Thoracic aorta (tissue), 2 donors: ENCODE measurements around the gene ATG2A. TPM values are rescaled to one million over a fixed set of nuclear protein-coding genes. Genes with fewer than 3 reads are reported as not detected.

Experiments used
- ATAC-seq: fragments of 150-250 bp; one replicate; pipeline ENCODE4 v1.8.0; 2017; ENCODE audit warnings: low read depth; ENCODE audit not compliant: insufficient number of reproducible peaks, low FRiP score
- DNase-seq: peaks from one replicate; pipeline ENCODE4 v3.0.0-alpha.2; 2020; ENCODE audit warnings: low spot score
- H3K27ac ChIP-seq, 2 donors: fragments of 200-600 bp; sonication (generic); 1 replicate in 1 of 2; 2 replicates in 1 of 2; pipeline ENCODE4 v1.5.1; 2016; ENCODE audit warnings: mild to moderate bottlenecking in 2 of 2, moderate library complexity in 2 of 2
- H3K27me3 ChIP-seq: fragments of 200-600 bp; sonication (generic); replicated peaks from 2 replicates; pipeline ENCODE4 v1.6.0; 2016; ENCODE audit warnings: mild to moderate bottlenecking; ENCODE audit not compliant: insufficient read depth
- H3K36me3 ChIP-seq: fragments of 200-600 bp; sonication (generic); one replicate; pipeline ENCODE4 v1.5.1; 2016
- H3K4me1 ChIP-seq, 2 donors: fragments of 200-600 bp; sonication (generic); 1 replicate in 1 of 2; 2 replicates in 1 of 2; pipeline versions ENCODE4 v1.5.1 to v1.6.0; 2016; ENCODE audit warnings: low read depth in 2 of 2, mild to moderate bottlenecking in 1 of 2; ENCODE audit not compliant: control insufficient read depth in 1 of 2
- H3K4me3 ChIP-seq: fragments of 200-600 bp; sonication (generic); 2 replicates; pipeline ENCODE4 v1.5.1; 2016; ENCODE audit warnings: mild to moderate bottlenecking
- H3K9me3 ChIP-seq: fragments of 200-600 bp; sonication (generic); 2 replicates; pipeline ENCODE4 v1.5.1; 2016
- total RNA-seq, 2 donors: library from RNA; depleted of rRNA; stranded (reverse); fragments of >200 nt; gene quantifications; one replicate each; pipeline versions ENCODE4 v1.1.0 to v1.2.3, GENCODE V29; 2016
- TF ChIP-seq, protein P1 (sequence below): fragments of 200-600 bp; sonication (generic); IDR thresholded peaks from one replicate; pipeline ENCODE4 v1.5.1; 2019; ENCODE audit warnings: antibody characterized with exemption

Gene ATG2A
- total RNA-seq, 2 donors from 2014 or later: 18.5 to 35.2 TPM

- H3K27ac ChIP-seq: peak overlapping the region; percentile 56 to 83
- ATAC-seq (no peak), DNase-seq (no peak)
- H3K27me3 ChIP-seq: no peaks in the 10 kb centered on the region
- peaks cover 24% of the 10 kb centered on the region for H3K36me3 ChIP-seq
- H3K9me3 ChIP-seq: no peaks in the 10 kb centered on the region
- H3K4me1 ChIP-seq: peaks cover 74 to 96% of the 10 kb centered on the region in 2 donors
- TF ChIP-seq, protein P1, sequence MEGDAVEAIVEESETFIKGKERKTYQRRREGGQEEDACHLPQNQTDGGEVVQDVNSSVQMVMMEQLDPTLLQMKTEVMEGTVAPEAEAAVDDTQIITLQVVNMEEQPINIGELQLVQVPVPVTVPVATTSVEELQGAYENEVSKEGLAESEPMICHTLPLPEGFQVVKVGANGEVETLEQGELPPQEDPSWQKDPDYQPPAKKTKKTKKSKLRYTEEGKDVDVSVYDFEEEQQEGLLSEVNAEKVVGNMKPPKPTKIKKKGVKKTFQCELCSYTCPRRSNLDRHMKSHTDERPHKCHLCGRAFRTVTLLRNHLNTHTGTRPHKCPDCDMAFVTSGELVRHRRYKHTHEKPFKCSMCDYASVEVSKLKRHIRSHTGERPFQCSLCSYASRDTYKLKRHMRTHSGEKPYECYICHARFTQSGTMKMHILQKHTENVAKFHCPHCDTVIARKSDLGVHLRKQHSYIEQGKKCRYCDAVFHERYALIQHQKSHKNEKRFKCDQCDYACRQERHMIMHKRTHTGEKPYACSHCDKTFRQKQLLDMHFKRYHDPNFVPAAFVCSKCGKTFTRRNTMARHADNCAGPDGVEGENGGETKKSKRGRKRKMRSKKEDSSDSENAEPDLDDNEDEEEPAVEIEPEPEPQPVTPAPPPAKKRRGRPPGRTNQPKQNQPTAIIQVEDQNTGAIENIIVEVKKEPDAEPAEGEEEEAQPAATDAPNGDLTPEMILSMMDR: no peak
- H3K4me3 ChIP-seq: peak overlapping the region; percentile 8
These were observed 58.3 kb downstream of the ATG2A start for GRCh38 chr11:64858467-64859263.

- no peaks in the 10 kb centered on the region for H3K9me3 ChIP-seq
- ATAC-seq: no peak
- no peak for DNase-seq
- peak overlapping the region; percentile 83 to 96 for H3K27ac ChIP-seq
- H3K4me3 ChIP-seq: no peak overlapping the region
- peaks cover 33% of the 10 kb centered on the region for H3K36me3 ChIP-seq
- TF ChIP-seq, protein P1: no peak
- H3K27me3 ChIP-seq: no peaks in the 10 kb centered on the region
- peaks cover 62 to 95% of the 10 kb centered on the region in 2 donors for H3K4me1 ChIP-seq
These were observed 59.5 kb downstream of the ATG2A start for GRCh38 chr11:64857485-64857884.

- Histone ChIP-seq H3K4me3 (peak overlapping the region; percentile 11), H3K4me1 (peaks cover 53 to 86% of the 10 kb centered on the region in 2 donors), H3K36me3 (peaks cover 33% of the 10 kb centered on the region), H3K27ac (peak overlapping the region; percentile 83 to 96), H3K27me3 (no peaks in the 10 kb centered on the region), H3K9me3 (no peaks in the 10 kb centered on the region)
- peak; percentile 69 for ATAC-seq
- TF ChIP-seq, protein P1: no peak
- DNase-seq: peak; percentile 89
These were observed 60.4 kb downstream of the ATG2A start for GRCh38 chr11:64856382-64857227.

GRCh38 chr11:64855596-64856304 is 61.3 kb downstream of the ATG2A start:
- no peak for ATAC-seq
- peak overlapping the region; percentile 35 for H3K4me3 ChIP-seq
- H3K4me1 ChIP-seq: peaks cover 50 to 85% of the 10 kb centered on the region in 2 donors
- DNase-seq: no peak
- no peaks in the 10 kb centered on the region for H3K9me3 ChIP-seq
- TF ChIP-seq, protein P1: no peak
- peaks cover 33% of the 10 kb centered on the region for H3K36me3 ChIP-seq
- H3K27me3 ChIP-seq: no peaks in the 10 kb centered on the region
- H3K27ac ChIP-seq: peak overlapping the region; percentile 83 to 96
